ENCODE data around the gene DDX23.

DDX23 gene

GRCh38 chr12:48822139-48822538, 29.8 kb downstream of the DDX23 start:
- DNase-seq, result no peak

GRCh38 chr12:48819986-48820725, 31.8 kb downstream of the DDX23 start:
- no peak for DNase-seq

- peak in 1 of 4 experiments; percentile 24 for DNase-seq
Observed at GRCh38 chr12:48818831-48819590, 33.0 kb downstream of the DDX23 start.

GRCh38 chr12:48817873-48818830, 33.8 kb downstream of the DDX23 start, which contains the start of gene CACNB3:
Gene CACNB3 (plus strand): TSS chr12:48818496. CDS start chr12:48818930, 434 bp downstream.
- DNase-seq, result peak in 3 of 4 experiments; percentile 43 to 69 (median 51)

- DNase-seq, result no peak
Observed at GRCh38 chr12:48816143-48816854, 35.7 kb downstream of the DDX23 start.

- peak in 1 of 4 experiments; percentile 20 for DNase-seq
Observed at GRCh38 chr12:48815126-48816110, 36.5 kb downstream of the DDX23 start.

GRCh38 chr12:48814262-48815125, 37.5 kb downstream of the DDX23 start:
- peak in 3 of 4 experiments; percentile 34 to 58 (median 45) for DNase-seq

- DNase-seq, result no peak
Observed at GRCh38 chr12:48813465-48814261, 38.3 kb downstream of the DDX23 start.

- DNase-seq, result no peak
Observed at GRCh38 chr12:48812389-48812788, 39.6 kb downstream of the DDX23 start.

- DNase-seq, result no peak
Observed at GRCh38 chr12:48811437-48812090, 40.4 kb downstream of the DDX23 start.

GRCh38 chr12:48810903-48811431, 41.0 kb downstream of the DDX23 start:
- DNase-seq, result no peak

- DNase-seq, result no peak
Observed at GRCh38 chr12:48807981-48808380, 44.0 kb downstream of the DDX23 start.

- no peak for DNase-seq
Observed at GRCh38 chr12:48803675-48804074, 48.3 kb downstream of the DDX23 start.

- DNase-seq, result no peak
Observed at GRCh38 chr12:48800971-48801370, 51.0 kb downstream of the DDX23 start.

GRCh38 chr12:48800457-48800856, 51.5 kb downstream of the DDX23 start:
- DNase-seq, result no peak

- DNase-seq, result no peak
Observed at GRCh38 chr12:48796976-48797375, 55.0 kb downstream of the DDX23 start.

GRCh38 chr12:48795550-48796455, 56.2 kb downstream of the DDX23 start:
- peak in 2 of 4 experiments; percentile 10 to 18 for DNase-seq

All from activated naive CD4-positive, alpha-beta T cell (primary cell).